Natural killer cell (primary cell): ENCODE measurements around the gene KMT2A. TPM values are rescaled to one million over a fixed set of nuclear protein-coding genes. Genes with fewer than 3 reads are reported as not detected.

Source experiments
- ATAC-seq, 3 donors: fragments of 150-1000 bp in 2 of 3; fragments of 200-7000 bp in 1 of 3; cut with Tn5 transposase; 1 replicate in 1 of 3; 2 replicates in 2 of 3; pipeline ENCODE4 v1.10.0; 2021; ENCODE audit warnings: mild to moderate bottlenecking in 2 of 3, moderate library complexity in 2 of 3
- DNase-seq, 2 donors: peaks; one replicate each; pipeline versions ENCODE4 v3.0.0 to v3.0.0-alpha.2; 2013 to 2021; ENCODE audit warnings: mixed read lengths in 1 of 2
- H3K27ac ChIP-seq: one replicate; pipeline ENCODE4 v1.5.1; 2013; ENCODE audit warnings: mild to moderate bottlenecking, low read length
- H3K27me3 ChIP-seq: one replicate; pipeline ENCODE4 v1.6.1; 2013; ENCODE audit warnings: low read length; ENCODE audit not compliant: control insufficient read depth, insufficient read depth
- H3K36me3 ChIP-seq: one replicate; pipeline ENCODE4 v1.6.1; 2013; ENCODE audit warnings: low read length; ENCODE audit not compliant: control insufficient read depth, insufficient read depth
- H3K4me1 ChIP-seq: one replicate; pipeline ENCODE4 v1.6.1; 2013; ENCODE audit warnings: low read length; ENCODE audit not compliant: control insufficient read depth, insufficient read depth
- H3K4me3 ChIP-seq: one replicate; pipeline ENCODE4 v1.5.1; 2013; ENCODE audit warnings: low read length
- H3K9me3 ChIP-seq: one replicate; pipeline ENCODE4 v1.6.1; 2013; ENCODE audit warnings: low read length; ENCODE audit not compliant: control insufficient read depth, insufficient read depth
- H3K27ac Mint-ChIP-seq, 2 donors: one replicate each; pipeline ENCODE4 v1.8.0; 2022; ENCODE audit warnings: mild to moderate bottlenecking in 2 of 2, mixed read lengths in 2 of 2, moderate library complexity in 1 of 2
- H3K27me3 Mint-ChIP-seq, 2 donors: one replicate each; pipeline ENCODE4 v1.8.0; 2022; ENCODE audit warnings: low read depth in 2 of 2, mixed read lengths in 2 of 2
- H3K36me3 Mint-ChIP-seq: one replicate; pipeline ENCODE4 v1.8.0; 2022; ENCODE audit warnings: mixed read lengths
- H3K4me1 Mint-ChIP-seq, 2 donors: one replicate each; pipeline ENCODE4 v1.8.0; 2022; ENCODE audit warnings: mixed read lengths in 2 of 2
- H3K4me3 Mint-ChIP-seq: one replicate; pipeline ENCODE4 v1.8.0; 2022; ENCODE audit warnings: mild to moderate bottlenecking, moderate library complexity, mixed read lengths
- H3K9me3 Mint-ChIP-seq, 2 donors: one replicate each; pipeline ENCODE4 v1.8.0; 2022; ENCODE audit warnings: mixed read lengths in 2 of 2
- CTCF ChIP-seq: fragments of 200-600 bp; IDR thresholded peaks from one replicate; pipeline ENCODE4 v1.8.0; 2022; ENCODE audit warnings: antibody characterized with exemption
- WGBS: methylation state at CpG from one replicate; pipeline ENCODE4 v1.1.7; 2013; ENCODE audit warnings: missing lambda C conversion rate; ENCODE audit not compliant: insufficient coverage; 5-methylcytosine and 5-hydroxymethylcytosine counted together
- intact Hi-C: fragments of 100-400 bp; cut with micrococcal nuclease; formaldehyde crosslinking; loops from one replicate; pipeline ENCODE4 v1.14.2; 2022
- total RNA-seq, 4 donors: library from RNA; stranded (reverse); fragments of 120-200 nt in 1 of 4; gene quantifications; one replicate each; pipeline versions ENCODE4 v1.2.3 to v1.2.4, GENCODE V29; 2013 to 2022

KMT2A gene
- 100 to 1,000 TPM; 146 to 176 (median 157) TPM for total RNA-seq
- 93.1 TPM for total RNA-seq (2013)

DNA sequence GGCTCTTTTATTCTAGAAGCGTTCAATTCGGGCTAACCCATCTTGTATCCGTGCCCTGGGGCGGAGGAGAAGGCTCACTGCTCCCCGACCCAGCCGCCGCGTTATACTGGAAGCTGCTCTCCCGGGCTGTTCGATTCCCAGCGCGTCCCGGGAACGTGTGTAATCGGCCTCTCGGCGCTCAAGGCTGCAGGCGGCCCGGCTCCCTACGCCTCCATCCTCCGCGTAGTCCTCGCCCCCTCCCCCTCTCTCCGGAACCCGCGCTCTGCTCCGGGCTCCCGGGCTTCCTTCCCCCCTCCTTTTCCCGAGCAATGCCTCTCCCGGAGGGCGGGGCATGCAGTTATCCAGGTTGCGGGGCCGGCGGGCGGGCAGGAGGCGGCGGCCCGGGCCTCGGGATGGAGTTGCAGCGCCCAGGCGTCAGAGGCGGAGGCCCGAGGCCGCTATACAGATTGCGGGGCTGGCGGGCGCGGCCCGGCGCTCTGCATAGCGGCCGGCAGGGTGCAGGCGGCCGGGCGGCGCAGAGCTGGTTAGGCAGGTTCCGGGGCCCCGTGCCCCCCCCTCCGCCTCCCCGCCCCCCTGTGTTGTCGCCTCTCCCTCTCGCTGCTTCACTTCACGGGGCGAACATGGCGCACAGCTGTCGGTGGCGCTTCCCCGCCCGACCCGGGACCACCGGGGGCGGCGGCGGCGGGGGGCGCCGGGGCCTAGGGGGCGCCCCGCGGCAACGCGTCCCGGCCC, at the start of gene KMT2A:
TSS of gene KMT2A (plus strand) at position 600 of the 732 bp plus-strand sequence. CDS start at position 621, 21 bp downstream.
- Mint-ChIP-seq H3K9me3 (no peaks in the 10 kb centered on the region), H3K27ac (peak within 1 kb of the TSS; percentile 94 to 98), H3K36me3 (no peaks in the 10 kb centered on the region), H3K4me1 (peaks cover 57 to 62% of the 10 kb centered on the region in 2 donors), H3K4me3 (peak within 1 kb of the TSS; percentile 94), H3K27me3 (no peaks in the 10 kb centered on the region)
- peak within 1 kb of the TSS; percentile 78 for H3K27ac ChIP-seq
- peaks cover 4% of the 10 kb centered on the region for H3K36me3 ChIP-seq
- WGBS: under 1% methylated on average over 83 of the region's 83 CpGs
- ATAC-seq (peak; percentile 73 to 96 (median 81)), DNase-seq (peak; percentile 96 to 97)
- intact Hi-C loops: no loop called here
- H3K27me3 ChIP-seq: no peaks in the 10 kb centered on the region
- TF ChIP-seq CTCF: no peak
- H3K4me1 ChIP-seq: peaks cover 30% of the 10 kb centered on the region
- no peaks in the 10 kb centered on the region for H3K9me3 ChIP-seq
- H3K4me3 ChIP-seq: peak within 1 kb of the TSS; percentile 87

DNA sequence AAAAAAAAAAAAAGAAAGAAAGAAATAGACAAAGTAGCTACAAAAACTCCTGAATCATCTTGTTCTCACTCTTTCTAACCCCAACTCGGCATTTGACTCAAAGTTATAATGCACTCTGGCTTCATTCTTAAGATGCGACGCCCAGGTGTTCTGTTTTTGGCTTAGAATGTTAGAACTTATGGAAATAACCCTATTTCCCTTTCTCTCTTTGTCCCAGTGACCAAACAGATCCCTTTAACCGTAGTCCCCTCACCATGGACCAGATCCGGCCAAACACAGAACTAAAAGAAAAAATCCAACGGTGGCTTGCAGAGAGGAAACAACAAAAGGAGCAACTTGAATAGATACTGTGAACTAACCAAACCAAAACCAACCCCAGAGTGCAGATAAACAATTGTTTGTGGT, 40.2 kb upstream of the KMT2A start:
- Mint-ChIP-seq H3K4me1 (peaks cover 9 to 12% of the 10 kb centered on the region in 2 donors), H3K36me3 (peaks cover 14% of the 10 kb centered on the region), H3K27me3 (no peaks in the 10 kb centered on the region), H3K4me3 (no peak overlapping the region), H3K27ac (peak overlapping the region; percentile 50 to 55), H3K9me3 (no peaks in the 10 kb centered on the region)
- H3K36me3 ChIP-seq: peaks cover 55% of the 10 kb centered on the region
- ATAC-seq (no peak), DNase-seq (peak in 1 of 2 donors; percentile 48)
- no peaks in the 10 kb centered on the region for H3K27me3 ChIP-seq
- WGBS: 87% methylated on average over 3 of the region's 6 CpGs
- no peaks in the 10 kb centered on the region for H3K9me3 ChIP-seq
- no peak overlapping the region for H3K4me3 ChIP-seq
- peaks cover 5% of the 10 kb centered on the region for H3K4me1 ChIP-seq
- intact Hi-C loops: no loop called here
- no peak overlapping the region for H3K27ac ChIP-seq
- no peak for TF ChIP-seq CTCF

- Mint-ChIP-seq H3K4me3 (no peak overlapping the region), H3K4me1 (peaks cover 23 to 26% of the 10 kb centered on the region in 2 donors), H3K27me3 (no peaks in the 10 kb centered on the region), H3K9me3 (no peaks in the 10 kb centered on the region), H3K27ac (no peak overlapping the region), H3K36me3 (peaks cover 14% of the 10 kb centered on the region)
- H3K27ac ChIP-seq: no peak overlapping the region
- H3K4me1 ChIP-seq: peaks cover 5% of the 10 kb centered on the region
- H3K9me3 ChIP-seq: no peaks in the 10 kb centered on the region
- intact Hi-C loops: no loop called here
- ATAC-seq (no peak), DNase-seq (peak in 1 of 2 donors; percentile 9)
- H3K4me3 ChIP-seq: no peak overlapping the region
- no peak for TF ChIP-seq CTCF
- peaks cover 46% of the 10 kb centered on the region for H3K36me3 ChIP-seq
- H3K27me3 ChIP-seq: no peaks in the 10 kb centered on the region
These were observed 38.8 kb upstream of the KMT2A start for GRCh38 chr11:118397448-118397847.
